Measurements from ENCODE around the gene ZNF511. TPM values are rescaled to one million over a fixed set of nuclear protein-coding genes. Genes with fewer than 3 reads are reported as not detected.

Gene ZNF511
- total RNA-seq, 1 experiment from 2014 or later: 78.4 TPM

GRCh38 chr10:133341983-133342382, 33.3 kb downstream of the ZNF511 start:
- POLR2A ChIA-PET (ENCODE audit: unreplicated experiment): no interaction called here
- DNase-seq (no peak), ATAC-seq (no peak)
- CTCF ChIA-PET: no interaction called here
- no peak overlapping the region for H2AFZ ChIP-seq (ENCODE audit: low read length)
- H3K4me3 ChIP-seq (ENCODE audit: low read length): no peak overlapping the region
- no TSS peak for BruUV-seq (replicated peaks)
- H3K36me3 ChIP-seq (ENCODE audit: low read depth, low read length): no peaks in the 10 kb centered on the region
- H3K9ac ChIP-seq (ENCODE audit: low read length): no peak overlapping the region
- no peak overlapping the region for H3K27ac ChIP-seq (ENCODE audit: low read length)
- no peaks in the 10 kb centered on the region for H3K9me3 ChIP-seq (ENCODE audit: low read length)
- H3K4me2 ChIP-seq (ENCODE audit: low read length): no peak overlapping the region
- peaks cover 5% of the 10 kb centered on the region; the same call in 1 of the 2 replicates for H3K4me1 ChIP-seq (ENCODE audit: insufficient read depth, low read length)
- no peaks in the 10 kb centered on the region for H3K79me2 ChIP-seq (ENCODE audit: low read length)
- no peak for TF ChIP-seq CTCF (conservative IDR thresholded peaks at IDR 0.05; ENCODE audit: low read depth, low read length)
- TF ChIP-seq EZH2 (IDR thresholded peaks at IDR 0.05; ENCODE audit: low read length, unreplicated experiment): no peak
- H3K27me3 ChIP-seq (ENCODE audit: low read length): peaks cover 6% of the 10 kb centered on the region; the same call in 1 of the 2 replicates
- H4K20me1 ChIP-seq (ENCODE audit: low read length): no peaks in the 10 kb centered on the region
- intact Hi-C loops (cut with micrococcal nuclease): no loop called here
- no peaks in the 10 kb centered on the region for H3F3A ChIP-seq (ENCODE audit: low read length, unreplicated experiment)
- no peaks in the 10 kb centered on the region for H3K9me2 ChIP-seq (replicated peaks; ENCODE audit: low read length)

GRCh38 chr10:133342942-133343341, 34.2 kb downstream of the ZNF511 start:
- intact Hi-C loops (cut with micrococcal nuclease): no loop called here
- ChIA-PET CTCF (no interaction called here), POLR2A (ENCODE audit: unreplicated experiment) (no interaction called here)
- H3K9ac ChIP-seq (ENCODE audit: low read length): no peak overlapping the region
- no peak overlapping the region for H3K27ac ChIP-seq (ENCODE audit: low read length)
- no peaks in the 10 kb centered on the region for H3K9me2 ChIP-seq (replicated peaks; ENCODE audit: low read length)
- no peaks in the 10 kb centered on the region for H3K9me3 ChIP-seq (ENCODE audit: low read length)
- H2AFZ ChIP-seq (ENCODE audit: low read length): no peak overlapping the region
- H3K36me3 ChIP-seq (ENCODE audit: low read depth, low read length): no peaks in the 10 kb centered on the region
- H3K79me2 ChIP-seq (ENCODE audit: low read length): no peaks in the 10 kb centered on the region
- no peaks in the 10 kb centered on the region for H3K27me3 ChIP-seq (ENCODE audit: low read length)
- no peaks in the 10 kb centered on the region for H3F3A ChIP-seq (ENCODE audit: low read length, unreplicated experiment)
- BruUV-seq (replicated peaks): no TSS peak
- no peak overlapping the region for H3K4me2 ChIP-seq (ENCODE audit: low read length)
- DNase-seq: no peak
- no peak overlapping the region for H3K4me3 ChIP-seq (ENCODE audit: low read length)
- H3K4me1 ChIP-seq (ENCODE audit: insufficient read depth, low read length): peaks cover 5% of the 10 kb centered on the region; the same call in 1 of the 2 replicates
- no peak for TF ChIP-seq CTCF (conservative IDR thresholded peaks at IDR 0.05; ENCODE audit: low read depth, low read length)
- TF ChIP-seq EZH2phosphoT487 (IDR thresholded peaks at IDR 0.05; ENCODE audit: borderline replicate concordance, low read length): no peak
- TF ChIP-seq EZH2 (IDR thresholded peaks at IDR 0.05; ENCODE audit: low read length, unreplicated experiment): no peak
- ATAC-seq: no peak
- no peaks in the 10 kb centered on the region for H4K20me1 ChIP-seq (ENCODE audit: low read length)

- Histone ChIP-seq H2AFZ (ENCODE audit: low read length) (no peak overlapping the region), H4K20me1 (ENCODE audit: low read length) (no peaks in the 10 kb centered on the region), H3K4me2 (ENCODE audit: low read length) (no peak overlapping the region), H3K27ac (ENCODE audit: low read length) (no peak overlapping the region), H3K36me3 (ENCODE audit: low read depth, low read length) (no peaks in the 10 kb centered on the region), H3K27me3 (ENCODE audit: low read length) (no peaks in the 10 kb centered on the region), H3F3A (ENCODE audit: low read length, unreplicated experiment) (no peaks in the 10 kb centered on the region), H3K4me3 (ENCODE audit: low read length) (no peak overlapping the region), H3K9me2 (replicated peaks; ENCODE audit: low read length) (no peaks in the 10 kb centered on the region), H3K9me3 (ENCODE audit: low read length) (no peaks in the 10 kb centered on the region), H3K4me1 (ENCODE audit: insufficient read depth, low read length) (peaks cover 5% of the 10 kb centered on the region; the same call in 1 of the 2 replicates), H3K79me2 (ENCODE audit: low read length) (no peaks in the 10 kb centered on the region), H3K9ac (ENCODE audit: low read length) (no peak overlapping the region)
- DNase-seq (no peak), ATAC-seq (no peak)
- ChIA-PET CTCF (interaction anchor here (0.6 kb wide), 1 partner anchor 14 kb away, joined by 4 read pairs; no protein-coding TSS in a partner anchor), POLR2A (ENCODE audit: unreplicated experiment) (no interaction called here)
- no TSS peak for BruUV-seq (replicated peaks)
- intact Hi-C loops (cut with micrococcal nuclease): no loop called here
- TF ChIP-seq CTCF (conservative IDR thresholded peaks at IDR 0.05; ENCODE audit: low read depth, low read length) (no peak), EZH2 (IDR thresholded peaks at IDR 0.05; ENCODE audit: low read length, unreplicated experiment) (no peak), EZH2phosphoT487 (IDR thresholded peaks at IDR 0.05; ENCODE audit: borderline replicate concordance, low read length) (no peak)
These were observed 34.8 kb downstream of the ZNF511 start for GRCh38 chr10:133343558-133343957.

All from PC-3 (cell line).